ENCODE results near the gene MUC5B.
A peak's percentile ranks its signal among the peaks of the same experiment; 100 is the strongest.

The MUC5B gene

GRCh38 chr11:1274501-1274900 is 51.6 kb downstream of the MUC5B start:
- Histone ChIP-seq H3K27me3 (replicated peaks in 2 of 5; ENCODE audit: control insufficient read depth in 4 of 5, insufficient read depth in 5 of 5, low read length in 4 of 5) (no peaks in the 10 kb centered on the region), H3K27ac (ENCODE audit: insufficient read depth in 1 of 2, low read depth in 1 of 2, low read length in 2 of 2, poor library complexity in 1 of 2, severe bottlenecking in 2 of 2) (no peak overlapping the region), H3K36me3 (ENCODE audit: control insufficient read depth in 4 of 4, insufficient read depth in 4 of 4, low read length in 3 of 4) (peaks cover 0 to 41% (median 31%) of the 10 kb centered on the region in 4 experiments), H3K4me3 (ENCODE audit: control insufficient read depth in 1 of 7, extremely low read depth in 1 of 7, insufficient read depth in 4 of 7, low read depth in 2 of 7, low read length in 6 of 7) (no peak overlapping the region), H3K9me3 (ENCODE audit: control extremely low read depth in 1 of 5, control insufficient read depth in 4 of 5, insufficient read depth in 2 of 5, low read depth in 1 of 5, low read length in 4 of 5) (no peaks in the 10 kb centered on the region), H3K4me1 (ENCODE audit: control extremely low read depth in 1 of 4, control insufficient read depth in 4 of 4, insufficient read depth in 4 of 4, low read length in 3 of 4) (no peaks in the 10 kb centered on the region)
- POLR2A ChIA-PET, result no interaction called here
- DNase-seq, result no peak
- 94% methylated on average over 9 of the region's 14 CpGs for WGBS (ENCODE audit: insufficient coverage)
- CTCF ChIA-PET, result no interaction called here

DNA sequence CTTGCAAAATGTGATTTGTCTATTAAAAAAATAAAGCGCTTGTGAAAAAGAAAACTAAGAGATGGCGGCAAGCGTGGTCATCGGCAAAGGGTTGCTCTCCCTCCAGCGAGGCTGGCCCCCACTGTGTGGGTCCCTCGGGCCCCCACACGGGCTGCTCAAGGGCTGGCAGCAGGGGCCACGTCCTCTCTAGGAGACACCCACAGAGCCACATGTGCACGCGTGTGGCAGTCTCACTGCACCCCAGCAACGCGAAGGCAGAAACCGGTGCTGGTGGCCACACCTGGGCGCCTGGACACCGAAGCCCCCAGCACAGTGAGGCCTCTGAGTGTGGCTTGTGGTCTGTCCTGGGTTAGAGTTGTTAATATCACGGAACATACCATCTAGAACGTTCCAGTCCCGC is 52.2 kb downstream of the MUC5B start:
- Histone ChIP-seq H3K27ac (ENCODE audit: insufficient read depth in 1 of 2, low read depth in 1 of 2, low read length in 2 of 2, poor library complexity in 1 of 2, severe bottlenecking in 2 of 2) (no peak overlapping the region), H3K9me3 (ENCODE audit: control extremely low read depth in 1 of 5, control insufficient read depth in 4 of 5, insufficient read depth in 2 of 5, low read depth in 1 of 5, low read length in 4 of 5) (no peaks in the 10 kb centered on the region), H3K36me3 (ENCODE audit: control insufficient read depth in 4 of 4, insufficient read depth in 4 of 4, low read length in 3 of 4) (peaks cover 0 to 46% (median 34%) of the 10 kb centered on the region in 4 experiments), H3K4me1 (ENCODE audit: control extremely low read depth in 1 of 4, control insufficient read depth in 4 of 4, insufficient read depth in 4 of 4, low read length in 3 of 4) (no peaks in the 10 kb centered on the region), H3K27me3 (replicated peaks in 2 of 5; ENCODE audit: control insufficient read depth in 4 of 5, insufficient read depth in 5 of 5, low read length in 4 of 5) (no peaks in the 10 kb centered on the region), H3K4me3 (ENCODE audit: control insufficient read depth in 1 of 7, extremely low read depth in 1 of 7, insufficient read depth in 4 of 7, low read depth in 2 of 7, low read length in 6 of 7) (no peak overlapping the region)
- WGBS (ENCODE audit: insufficient coverage), result 92% methylated on average over 18 of the region's 18 CpGs
- DNase-seq, result no peak
- CTCF ChIA-PET, result no interaction called here
- POLR2A ChIA-PET, result no interaction called here

DNA sequence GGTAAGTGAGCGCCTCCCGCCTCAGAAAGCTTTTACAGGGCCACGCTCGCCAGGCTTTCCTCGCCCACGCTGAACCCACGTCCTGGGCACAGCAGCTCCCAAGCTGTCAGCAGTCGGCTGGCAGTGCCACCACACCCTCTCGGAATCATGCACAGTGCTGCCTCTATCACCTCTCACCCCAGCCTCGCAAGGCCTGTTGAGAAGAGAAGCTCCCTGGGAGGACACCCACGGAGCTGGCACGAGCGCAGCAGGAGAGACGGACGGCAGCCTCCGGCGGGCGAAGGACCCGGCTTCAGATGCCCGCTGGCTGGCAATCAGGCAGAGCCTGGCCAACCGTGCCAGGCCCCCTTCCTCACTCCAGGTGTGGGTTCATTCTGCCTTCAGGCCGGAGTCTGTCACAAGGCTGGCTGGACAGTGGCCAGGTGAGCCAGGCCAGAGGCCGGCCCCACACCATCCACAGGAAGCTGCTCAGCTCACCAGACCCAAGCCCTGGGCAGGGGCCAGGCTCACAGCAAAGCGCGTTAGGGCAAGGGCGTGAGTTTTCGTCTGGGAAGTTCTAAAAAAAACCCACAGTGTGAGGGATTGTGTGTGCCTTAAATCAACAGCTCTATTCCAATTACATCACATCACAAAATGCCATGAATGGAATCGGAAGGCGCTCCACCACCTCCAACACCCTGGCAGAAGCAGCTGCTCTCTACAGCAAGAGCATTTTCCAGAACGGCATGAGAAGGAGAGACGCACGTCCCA is 53.4 kb downstream of the MUC5B start:
- no peak for DNase-seq
- H3K36me3 ChIP-seq (ENCODE audit: control insufficient read depth in 4 of 4, insufficient read depth in 4 of 4, low read length in 3 of 4), result peaks cover 0 to 57% (median 39%) of the 10 kb centered on the region in 4 experiments
- no peaks in the 10 kb centered on the region for H3K27me3 ChIP-seq (replicated peaks in 2 of 5; ENCODE audit: control insufficient read depth in 4 of 5, insufficient read depth in 5 of 5, low read length in 4 of 5)
- ChIA-PET CTCF (no interaction called here), POLR2A (no interaction called here)
- H3K4me1 ChIP-seq (ENCODE audit: control extremely low read depth in 1 of 4, control insufficient read depth in 4 of 4, insufficient read depth in 4 of 4, low read length in 3 of 4), result no peaks in the 10 kb centered on the region
- H3K27ac ChIP-seq (ENCODE audit: insufficient read depth in 1 of 2, low read depth in 1 of 2, low read length in 2 of 2, poor library complexity in 1 of 2, severe bottlenecking in 2 of 2), result no peak overlapping the region
- no peaks in the 10 kb centered on the region for H3K9me3 ChIP-seq (ENCODE audit: control extremely low read depth in 1 of 5, control insufficient read depth in 4 of 5, insufficient read depth in 2 of 5, low read depth in 1 of 5, low read length in 4 of 5)
- 96% methylated on average over 27 of the region's 32 CpGs for WGBS (ENCODE audit: insufficient coverage)
- H3K4me3 ChIP-seq (ENCODE audit: control insufficient read depth in 1 of 7, extremely low read depth in 1 of 7, insufficient read depth in 4 of 7, low read depth in 2 of 7, low read length in 6 of 7), result no peak overlapping the region

DNA sequence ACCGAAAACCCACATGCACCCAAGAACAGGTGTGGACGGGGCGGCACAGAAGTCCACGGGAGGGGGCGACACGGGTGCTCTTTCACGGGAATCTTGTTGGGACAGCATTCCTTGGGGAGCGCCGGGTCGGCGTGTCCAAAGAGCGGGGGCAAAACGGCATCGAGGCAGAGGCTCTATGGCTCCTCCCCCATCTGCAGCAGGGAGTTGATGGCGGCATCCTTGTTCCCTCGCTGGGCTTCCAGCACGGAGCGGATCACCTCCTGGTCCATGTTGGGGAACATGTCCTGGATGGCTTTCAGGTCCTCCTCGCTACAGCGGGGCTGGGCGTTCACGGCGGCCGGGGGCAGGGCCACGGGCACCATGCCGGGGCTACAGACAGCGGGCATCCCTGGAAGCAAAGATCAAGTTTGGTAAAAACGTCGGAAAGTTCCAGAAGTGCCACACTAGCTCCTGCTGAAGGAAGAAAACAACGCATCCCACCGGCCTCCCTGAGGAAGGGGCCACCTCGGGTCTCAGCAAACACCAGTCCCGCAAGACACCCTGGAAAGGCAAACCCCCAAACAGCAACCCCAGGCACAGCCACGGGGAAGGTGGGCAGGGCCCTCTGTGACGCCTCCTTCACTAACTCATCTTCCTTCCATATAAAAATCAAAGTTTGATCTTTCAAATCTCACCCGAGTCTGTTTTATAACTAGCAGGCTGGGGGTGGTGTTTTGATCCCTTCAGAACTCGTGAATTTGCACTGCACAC is 54.2 kb downstream of the MUC5B start:
- Histone ChIP-seq H3K36me3 (ENCODE audit: control insufficient read depth in 4 of 4, insufficient read depth in 4 of 4, low read length in 3 of 4) (peaks cover 0 to 65% (median 43%) of the 10 kb centered on the region in 4 experiments), H3K4me3 (ENCODE audit: control insufficient read depth in 1 of 7, extremely low read depth in 1 of 7, insufficient read depth in 4 of 7, low read depth in 2 of 7, low read length in 6 of 7) (no peak overlapping the region), H3K9me3 (ENCODE audit: control extremely low read depth in 1 of 5, control insufficient read depth in 4 of 5, insufficient read depth in 2 of 5, low read depth in 1 of 5, low read length in 4 of 5) (no peaks in the 10 kb centered on the region), H3K27me3 (replicated peaks in 2 of 5; ENCODE audit: control insufficient read depth in 4 of 5, insufficient read depth in 5 of 5, low read length in 4 of 5) (no peaks in the 10 kb centered on the region), H3K27ac (ENCODE audit: insufficient read depth in 1 of 2, low read depth in 1 of 2, low read length in 2 of 2, poor library complexity in 1 of 2, severe bottlenecking in 2 of 2) (no peak overlapping the region), H3K4me1 (ENCODE audit: control extremely low read depth in 1 of 4, control insufficient read depth in 4 of 4, insufficient read depth in 4 of 4, low read length in 3 of 4) (peaks cover 0 to 2% (median 0%) of the 10 kb centered on the region in 4 experiments)
- DNase-seq, result no peak
- WGBS (ENCODE audit: insufficient coverage), result 96% methylated on average over 32 of the region's 37 CpGs
- CTCF ChIA-PET, result no interaction called here
- POLR2A ChIA-PET, result no interaction called here

- H3K27ac ChIP-seq (ENCODE audit: insufficient read depth in 1 of 2, low read depth in 1 of 2, low read length in 2 of 2, poor library complexity in 1 of 2, severe bottlenecking in 2 of 2), result no peak overlapping the region
- 94% methylated on average over 27 of the region's 27 CpGs for WGBS (ENCODE audit: insufficient coverage)
- peak in 1 of 3 donors; percentile 13 for DNase-seq
- CTCF ChIA-PET, result no interaction called here
- H3K27me3 ChIP-seq (replicated peaks in 2 of 5; ENCODE audit: control insufficient read depth in 4 of 5, insufficient read depth in 5 of 5, low read length in 4 of 5), result no peaks in the 10 kb centered on the region
- H3K9me3 ChIP-seq (ENCODE audit: control extremely low read depth in 1 of 5, control insufficient read depth in 4 of 5, insufficient read depth in 2 of 5, low read depth in 1 of 5, low read length in 4 of 5), result no peaks in the 10 kb centered on the region
- POLR2A ChIA-PET, result no interaction called here
- no peak overlapping the region for H3K4me3 ChIP-seq (ENCODE audit: control insufficient read depth in 1 of 7, extremely low read depth in 1 of 7, insufficient read depth in 4 of 7, low read depth in 2 of 7, low read length in 6 of 7)
- H3K4me1 ChIP-seq (ENCODE audit: control extremely low read depth in 1 of 4, control insufficient read depth in 4 of 4, insufficient read depth in 4 of 4, low read length in 3 of 4), result peaks cover 0 to 2% (median 0%) of the 10 kb centered on the region in 4 experiments
- H3K36me3 ChIP-seq (ENCODE audit: control insufficient read depth in 4 of 4, insufficient read depth in 4 of 4, low read length in 3 of 4), result peaks cover 0 to 67% (median 43%) of the 10 kb centered on the region in 4 experiments
Observed at GRCh38 chr11:1277936-1278512, 55.2 kb downstream of the MUC5B start.

GRCh38 chr11:1278766-1279673 is 56.2 kb downstream of the MUC5B start:
- ChIA-PET CTCF (no interaction called here), POLR2A (no interaction called here)

More at GRCh38 chr11:1278766-1279673, 56.2 kb downstream of the MUC5B start:
- no peak overlapping the region for H3K4me3 ChIP-seq (ENCODE audit: control insufficient read depth in 1 of 7, extremely low read depth in 1 of 7, insufficient read depth in 4 of 7, low read depth in 2 of 7, low read length in 6 of 7)
- no peak for DNase-seq
- no peak overlapping the region for H3K27ac ChIP-seq (ENCODE audit: insufficient read depth in 1 of 2, low read depth in 1 of 2, low read length in 2 of 2, poor library complexity in 1 of 2, severe bottlenecking in 2 of 2)
- H3K36me3 ChIP-seq (ENCODE audit: control insufficient read depth in 4 of 4, insufficient read depth in 4 of 4, low read length in 3 of 4), result peaks cover 0 to 73% (median 48%) of the 10 kb centered on the region in 4 experiments
- 96% methylated on average over 23 of the region's 40 CpGs for WGBS (ENCODE audit: insufficient coverage)
- no peaks in the 10 kb centered on the region for H3K9me3 ChIP-seq (ENCODE audit: control extremely low read depth in 1 of 5, control insufficient read depth in 4 of 5, insufficient read depth in 2 of 5, low read depth in 1 of 5, low read length in 4 of 5)
- H3K4me1 ChIP-seq (ENCODE audit: control extremely low read depth in 1 of 4, control insufficient read depth in 4 of 4, insufficient read depth in 4 of 4, low read length in 3 of 4), result peaks cover 0 to 2% (median 0%) of the 10 kb centered on the region in 4 experiments
- no peaks in the 10 kb centered on the region for H3K27me3 ChIP-seq (replicated peaks in 2 of 5; ENCODE audit: control insufficient read depth in 4 of 5, insufficient read depth in 5 of 5, low read length in 4 of 5)
